ENCODE data around the gene SYNGR4.
"Not testable (repeated sequence)": the region's sequence is repeated elsewhere in the genome, so short reads cannot be mapped to it uniquely, and the experiment has no call there.

- TF ChIP-seq CTCF (optimal IDR thresholded peaks at IDR 0.05 in 1 of 3, IDR thresholded peaks at IDR 0.05 in 1 of 3, conservative IDR thresholded peaks at IDR 0.05 in 1 of 3; ENCODE audit: extremely low read depth in 1 of 3, insufficient read depth in 2 of 3, low read length in 3 of 3); EZH2 (IDR thresholded peaks at IDR 0.05; ENCODE audit: low read length): not testable (repeated sequence)
Measured at GRCh38 chr19:48371771-48372170, 7.6 kb downstream of the SYNGR4 start.

Measured in keratinocyte (primary cell).